Gastroesophageal sphincter (tissue), 4 donors: ENCODE results near the gene PRKAR2B. TPM values are rescaled to one million over a fixed set of nuclear protein-coding genes. Genes with fewer than 3 reads are reported as not detected.

Experiments used
- ATAC-seq: fragments of 150-250 bp; one replicate; pipeline ENCODE4 v1.9.1; 2016; ENCODE audit warnings: mild to moderate bottlenecking, moderate library complexity
- H3K27ac ChIP-seq, 4 donors: fragments of 200-600 bp; sonication (generic) in 3 of 4; 1 replicate in 3 of 4; 2 replicates in 1 of 4; pipeline ENCODE4 v1.5.1; 2016 to 2019
- H3K27me3 ChIP-seq: fragments of 200-600 bp; sonication (generic); one replicate; pipeline ENCODE4 v1.5.1; 2019
- H3K36me3 ChIP-seq, 2 donors: fragments of 200-600 bp; sonication (generic); one replicate each; pipeline ENCODE4 v1.5.1; 2019; ENCODE audit warnings: control low read depth in 1 of 2
- H3K4me1 ChIP-seq, 3 donors: fragments of 200-600 bp; sonication (generic); 1 replicate in 2 of 3; 2 replicates in 1 of 3; pipeline ENCODE4 v1.5.1; 2016 to 2019; ENCODE audit warnings: control low read depth in 2 of 3
- H3K4me3 ChIP-seq, 2 donors: fragments of 200-600 bp; sonication (generic); one replicate each; pipeline ENCODE4 v1.5.1; 2019; ENCODE audit warnings: mild to moderate bottlenecking in 1 of 2, moderate library complexity in 1 of 2
- H3K9me3 ChIP-seq, 3 donors: fragments of 200-600 bp; sonication (generic); one replicate each; pipeline ENCODE4 v1.5.1; 2017 to 2019; ENCODE audit warnings: control low read depth in 2 of 3
- CTCF ChIP-seq, 4 experiments: fragments of 200-600 bp in 2 of 4; fragments of 450-650 bp in 2 of 4; sonication (generic) in 1 of 4; IDR thresholded peaks; one replicate each; pipeline ENCODE4 v1.5.1; 2017 to 2019; ENCODE audit warnings: antibody characterized with exemption in 4 of 4, mild to moderate bottlenecking in 2 of 4, moderate library complexity in 2 of 4
- EP300 ChIP-seq: sonication (generic); formaldehyde crosslinking; IDR thresholded peaks from one replicate; pipeline ENCODE4 v1.6.1; 2017; ENCODE audit warnings: antibody characterized with exemption, mild to moderate bottlenecking
- POLR2A ChIP-seq, 2 donors: fragments of 450-650 bp; IDR thresholded peaks; one replicate each; pipeline ENCODE4 v1.6.1; 2017; ENCODE audit warnings: antibody characterized with exemption in 2 of 2, mild to moderate bottlenecking in 2 of 2, moderate library complexity in 1 of 2
- POLR2AphosphoS5 ChIP-seq: sonication (generic); formaldehyde crosslinking; IDR thresholded peaks from one replicate; pipeline ENCODE4 v1.6.1; 2017; ENCODE audit warnings: antibody characterized with exemption
- WGBS, 2 donors: methylation state at CpG; one replicate each; pipeline ENCODE4 v1.1.5; 2018; ENCODE audit warnings: low coverage in 1 of 2; 5-methylcytosine and 5-hydroxymethylcytosine counted together
- total RNA-seq, 4 donors: library from RNA; depleted of rRNA; stranded (reverse); fragments of >200 nt; gene quantifications; one replicate each; pipeline ENCODE4 v1.1.0, GENCODE V29; 2016

PRKAR2B gene
- total RNA-seq, 4 donors from 2014 or later, result 83.5 to 160 (median 119) TPM

DNA sequence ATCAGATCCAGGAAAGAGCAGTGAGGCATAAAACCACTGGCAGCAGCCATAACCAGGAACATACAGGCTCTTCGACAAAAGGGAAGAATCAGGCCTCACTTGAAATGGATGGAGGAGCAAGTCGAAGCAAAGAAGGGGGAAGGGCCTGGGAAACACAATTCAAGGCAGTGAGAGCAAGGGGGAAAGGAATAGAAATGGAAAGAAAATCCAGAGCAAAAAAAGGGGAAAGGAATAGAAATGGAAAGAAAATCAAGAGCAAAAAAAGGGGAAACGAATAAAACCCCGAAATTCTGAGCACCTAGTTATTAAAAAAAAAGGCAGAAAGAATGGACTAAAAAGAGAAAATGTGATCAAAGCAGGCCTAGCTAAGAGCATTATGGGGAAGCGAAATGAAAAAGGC, 24.1 kb upstream of the PRKAR2B start:
- Histone ChIP-seq H3K27me3 (no peaks in the 10 kb centered on the region), H3K27ac (no peak overlapping the region), H3K4me3 (no peak overlapping the region), H3K9me3 (peaks cover 0 to 9% (median 0%) of the 10 kb centered on the region in 3 donors), H3K4me1 (no peaks in the 10 kb centered on the region), H3K36me3 (no peaks in the 10 kb centered on the region)
- no peak for TF ChIP-seq CTCF (IDR thresholded peaks at IDR 0.05)
- TF ChIP-seq POLR2A (IDR thresholded peaks at IDR 0.05), result no peak
- TF ChIP-seq POLR2AphosphoS5, result no peak
- no peak for TF ChIP-seq EP300
- WGBS, 2 donors, result 56 to 90% methylated on average over 3 of the region's 5 CpGs
- no peak for ATAC-seq

DNA sequence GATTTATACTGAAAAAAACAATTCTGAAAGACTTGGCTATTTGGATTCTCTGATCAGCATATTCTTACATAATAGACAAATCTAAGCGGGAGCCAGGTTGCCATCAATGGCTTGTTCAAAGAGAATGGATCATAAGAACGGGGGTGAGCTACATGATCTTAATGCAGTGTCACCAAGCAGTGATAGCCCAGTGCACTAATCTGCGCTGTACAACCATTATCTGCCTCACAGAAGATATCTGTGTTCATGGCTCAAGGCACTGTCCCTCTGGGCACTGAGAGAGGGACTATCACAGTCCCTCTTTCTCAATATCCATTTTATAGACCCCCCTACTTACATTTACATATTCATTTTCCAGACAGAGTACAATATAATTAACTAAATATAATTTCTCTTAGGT, 22.9 kb upstream of the PRKAR2B start:
- TF ChIP-seq POLR2A (IDR thresholded peaks at IDR 0.05) (no peak), EP300 (no peak)
- WGBS, 2 donors, result 90 to 94% methylated on average over 3 of the region's 3 CpGs
- no peak overlapping the region for H3K4me3 ChIP-seq
- peaks cover 0 to 9% (median 0%) of the 10 kb centered on the region in 3 donors for H3K9me3 ChIP-seq
- no peaks in the 10 kb centered on the region for H3K27me3 ChIP-seq
- ATAC-seq, result no peak
- no peaks in the 10 kb centered on the region for H3K36me3 ChIP-seq
- no peak overlapping the region for H3K27ac ChIP-seq
- peaks cover 0 to 7% (median 0%) of the 10 kb centered on the region in 3 donors for H3K4me1 ChIP-seq

DNA sequence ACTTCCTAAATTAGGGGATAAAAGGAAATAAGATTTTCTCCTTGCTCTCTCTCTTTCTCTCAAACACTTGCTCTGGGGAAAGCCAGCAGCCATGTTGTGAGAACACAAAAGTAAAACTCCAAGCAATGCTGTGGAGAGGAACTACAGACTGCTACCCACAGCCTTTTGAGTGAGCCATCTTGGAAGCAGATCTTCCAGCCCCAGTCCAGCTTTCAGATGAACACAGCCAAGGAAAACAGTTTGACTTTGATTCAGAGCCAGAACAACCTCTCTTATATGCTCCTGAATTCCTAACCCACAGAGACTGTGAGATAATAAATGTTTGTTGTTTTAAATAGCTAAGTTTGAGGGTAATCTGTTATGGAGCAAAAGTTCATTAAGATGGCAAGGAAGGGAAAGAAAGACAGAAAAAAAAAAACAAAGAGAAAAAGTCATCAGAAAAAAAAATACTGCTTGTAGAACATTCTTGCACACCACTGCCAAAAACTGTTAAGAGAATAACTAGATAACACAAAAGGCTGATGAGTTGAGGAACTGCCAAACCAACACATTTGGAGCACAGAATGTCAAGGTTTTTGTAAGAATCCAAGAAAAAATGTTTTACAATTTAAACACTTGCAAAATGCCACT, 20.9 kb upstream of the PRKAR2B start:
- TF ChIP-seq CTCF (IDR thresholded peaks at IDR 0.05), result no peak
- TF ChIP-seq EP300, result no peak
- TF ChIP-seq POLR2AphosphoS5, result no peak
- no peak for TF ChIP-seq POLR2A (IDR thresholded peaks at IDR 0.05)
- no peak for ATAC-seq
- H3K36me3 ChIP-seq, result no peaks in the 10 kb centered on the region
- peaks cover 0 to 9% (median 0%) of the 10 kb centered on the region in 3 donors for H3K9me3 ChIP-seq
- H3K4me3 ChIP-seq, result no peak overlapping the region
- H3K27me3 ChIP-seq, result no peaks in the 10 kb centered on the region
- H3K4me1 ChIP-seq, result peaks cover 0 to 7% (median 0%) of the 10 kb centered on the region in 3 donors
- H3K27ac ChIP-seq, result no peak overlapping the region

- peaks cover 0 to 7% (median 0%) of the 10 kb centered on the region in 3 donors for H3K4me1 ChIP-seq
- no peaks in the 10 kb centered on the region for H3K27me3 ChIP-seq
- no peak overlapping the region for H3K27ac ChIP-seq
- TF ChIP-seq POLR2AphosphoS5 (no peak), EP300 (no peak), CTCF (IDR thresholded peaks at IDR 0.05) (no peak), POLR2A (IDR thresholded peaks at IDR 0.05) (no peak)
- peaks cover 0 to 9% (median 0%) of the 10 kb centered on the region in 3 donors for H3K9me3 ChIP-seq
- H3K36me3 ChIP-seq, result no peaks in the 10 kb centered on the region
- WGBS, 2 donors, result 80 to 91% methylated on average over 2 of the region's 2 CpGs
- no peak for ATAC-seq
- no peak overlapping the region for H3K4me3 ChIP-seq
Observed at GRCh38 chr7:107024906-107025305, 19.6 kb upstream of the PRKAR2B start.

DNA sequence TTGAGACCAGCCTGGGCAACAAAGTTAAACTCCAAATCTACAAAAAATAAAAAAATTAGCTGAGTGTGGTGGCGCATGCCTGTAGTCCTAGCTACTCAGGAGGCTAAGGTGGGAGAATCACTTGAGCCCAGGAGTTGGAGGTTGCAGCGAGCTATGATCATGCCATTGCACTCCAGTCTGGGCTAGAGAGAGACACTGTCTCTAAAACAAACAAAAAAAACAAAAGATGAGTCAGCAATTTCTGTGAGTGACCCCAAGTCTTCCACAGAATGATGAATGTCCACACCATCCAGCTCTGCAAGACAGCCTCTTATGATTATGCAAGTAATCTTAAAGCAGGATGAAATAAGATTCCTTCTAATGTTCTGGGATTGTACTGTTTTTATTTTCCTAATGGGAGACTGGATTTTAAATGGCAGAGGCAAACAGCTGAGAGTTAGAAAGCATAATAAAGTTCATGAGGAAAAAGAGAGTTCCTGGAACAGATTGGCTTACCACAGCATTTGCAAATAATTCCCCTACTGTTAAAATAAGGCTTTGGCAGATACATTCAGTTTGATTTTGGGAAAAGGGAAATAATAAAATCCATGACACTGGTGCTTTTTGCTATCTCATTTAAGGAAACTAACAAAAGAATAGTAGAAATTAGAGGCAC, 18.9 kb upstream of the PRKAR2B start:
- Histone ChIP-seq H3K4me3 (no peak overlapping the region), H3K27ac (no peak overlapping the region), H3K36me3 (no peaks in the 10 kb centered on the region), H3K27me3 (no peaks in the 10 kb centered on the region), H3K9me3 (peaks cover 0 to 9% (median 0%) of the 10 kb centered on the region in 3 donors), H3K4me1 (peaks cover 0 to 7% (median 0%) of the 10 kb centered on the region in 3 donors)
- no peak for TF ChIP-seq POLR2AphosphoS5
- no peak for TF ChIP-seq POLR2A (IDR thresholded peaks at IDR 0.05)
- no peak for TF ChIP-seq EP300
- TF ChIP-seq CTCF (IDR thresholded peaks at IDR 0.05), result no peak
- 81 to 83% methylated on average over 2 of the region's 2 CpGs for WGBS, 2 donors
- ATAC-seq, result no peak
